Measurements from ENCODE around the gene RELA. TPM values are rescaled to one million over a fixed set of nuclear protein-coding genes. Genes with fewer than 3 reads are reported as not detected.

Gene RELA
- total and polyA plus RNA-seq, 2 donors (not counting 3 experiments of a cell fraction or from before 2014, with no cell fraction given), result 78.7 to 105 TPM

DNA sequence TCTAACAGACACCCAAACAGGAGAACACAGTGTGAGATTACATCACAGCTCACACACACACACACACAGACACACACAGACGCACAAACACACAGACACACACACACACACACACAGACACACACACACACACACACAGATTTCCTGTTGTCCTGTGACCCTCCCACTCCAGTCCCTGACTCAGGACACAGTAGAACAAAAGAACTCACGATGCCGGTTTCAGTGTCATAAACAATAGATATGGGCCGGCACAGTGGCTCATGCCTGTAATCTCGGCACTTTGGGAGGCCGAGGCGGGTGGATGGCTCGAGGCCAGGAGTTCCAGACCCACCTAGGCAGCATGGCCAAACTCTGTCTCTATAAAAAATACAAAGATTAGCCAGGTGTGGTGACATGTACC, 35.5 kb upstream of the RELA start:
- Histone ChIP-seq H3K27ac (ENCODE audit: insufficient read depth, low read depth, low read length) (no peak overlapping the region), H3K4me3 (replicated peaks in 1 of 3; ENCODE audit: insufficient read depth in 1 of 3, low read depth in 1 of 3, low read length in 3 of 3) (no peak overlapping the region), H3K9ac (replicated peaks; ENCODE audit: extremely low read depth, insufficient read depth, low read length) (no peak overlapping the region), H2AFZ (ENCODE audit: low read depth, low read length) (no peak overlapping the region), H3K27me3 (ENCODE audit: control insufficient read depth in 2 of 2, insufficient read depth in 2 of 2, low read length in 2 of 2) (peaks cover 7 to 8% of the 10 kb centered on the region in 2 experiments), H4K20me1 (replicated peaks; ENCODE audit: control insufficient read depth, extremely low read depth, insufficient read depth, low read length) (no peaks in the 10 kb centered on the region), H3K36me3 (ENCODE audit: control insufficient read depth in 2 of 2, extremely low read depth in 1 of 2, insufficient read depth in 2 of 2, low read length in 2 of 2) (no peaks in the 10 kb centered on the region), H3K9me3 (replicated peaks; ENCODE audit: control insufficient read depth, insufficient read depth, low read length) (no peaks in the 10 kb centered on the region), H3K79me2 (ENCODE audit: control insufficient read depth, insufficient read depth, low read length) (no peaks in the 10 kb centered on the region), H3K4me1 (ENCODE audit: control insufficient read depth, extremely low read depth, insufficient read depth, low read length) (peaks cover 9% of the 10 kb centered on the region), H3K4me2 (ENCODE audit: insufficient read depth, low read length) (no peak overlapping the region), H3K9me1 (replicated peaks; ENCODE audit: control insufficient read depth, extremely low read depth, insufficient read depth, low read length) (no peaks in the 10 kb centered on the region)
- intact Hi-C loops (cut with micrococcal nuclease), result no loop called here
- CTCF ChIA-PET, result no interaction called here
- BruUV-seq (replicated peaks), result no TSS peak
- DNase-seq (ENCODE audit: low read depth, low spot score) (peak; percentile 56), FAIRE-seq (peak; percentile 31)
- dilution Hi-C loops (cut with MboI; ENCODE audit: extremely low pct_ligation_motif_present, low sequenced_read_pairs), result no loop called here
- no peak for TF ChIP-seq FOS (IDR thresholded peaks at IDR 0.05; ENCODE audit: borderline replicate concordance, insufficient read depth, low read length)
- TF ChIP-seq, protein P1, sequence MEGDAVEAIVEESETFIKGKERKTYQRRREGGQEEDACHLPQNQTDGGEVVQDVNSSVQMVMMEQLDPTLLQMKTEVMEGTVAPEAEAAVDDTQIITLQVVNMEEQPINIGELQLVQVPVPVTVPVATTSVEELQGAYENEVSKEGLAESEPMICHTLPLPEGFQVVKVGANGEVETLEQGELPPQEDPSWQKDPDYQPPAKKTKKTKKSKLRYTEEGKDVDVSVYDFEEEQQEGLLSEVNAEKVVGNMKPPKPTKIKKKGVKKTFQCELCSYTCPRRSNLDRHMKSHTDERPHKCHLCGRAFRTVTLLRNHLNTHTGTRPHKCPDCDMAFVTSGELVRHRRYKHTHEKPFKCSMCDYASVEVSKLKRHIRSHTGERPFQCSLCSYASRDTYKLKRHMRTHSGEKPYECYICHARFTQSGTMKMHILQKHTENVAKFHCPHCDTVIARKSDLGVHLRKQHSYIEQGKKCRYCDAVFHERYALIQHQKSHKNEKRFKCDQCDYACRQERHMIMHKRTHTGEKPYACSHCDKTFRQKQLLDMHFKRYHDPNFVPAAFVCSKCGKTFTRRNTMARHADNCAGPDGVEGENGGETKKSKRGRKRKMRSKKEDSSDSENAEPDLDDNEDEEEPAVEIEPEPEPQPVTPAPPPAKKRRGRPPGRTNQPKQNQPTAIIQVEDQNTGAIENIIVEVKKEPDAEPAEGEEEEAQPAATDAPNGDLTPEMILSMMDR (IDR thresholded peaks at IDR 0.05; ENCODE audit: extremely low read depth in 1 of 2, insufficient read depth in 1 of 2, low read depth in 1 of 2, low read length in 2 of 2), result no peak
- TF ChIP-seq JUN (IDR thresholded peaks at IDR 0.05; ENCODE audit: borderline replicate concordance, insufficient read depth, insufficient read length, low read depth), result no peak
- TF ChIP-seq, protein P2, sequence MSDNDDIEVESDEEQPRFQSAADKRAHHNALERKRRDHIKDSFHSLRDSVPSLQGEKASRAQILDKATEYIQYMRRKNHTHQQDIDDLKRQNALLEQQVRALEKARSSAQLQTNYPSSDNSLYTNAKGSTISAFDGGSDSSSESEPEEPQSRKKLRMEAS (IDR thresholded peaks at IDR 0.05; ENCODE audit: insufficient read depth, insufficient read length), result no peak
- TF ChIP-seq EZH2 (IDR thresholded peaks at IDR 0.05; ENCODE audit: borderline replicate concordance, low read depth, low read length, severe bottlenecking), result no peak
- TF ChIP-seq MYC (IDR thresholded peaks at IDR 0.05; ENCODE audit: low read depth, low read length), result no peak
- no peak for TF ChIP-seq POLR2AphosphoS5 (IDR thresholded peaks at IDR 0.05; ENCODE audit: insufficient read depth, low read depth, low read length)
- no peak for TF ChIP-seq GATA2 (IDR thresholded peaks at IDR 0.05; ENCODE audit: insufficient read depth, insufficient read length, low read depth, low read length)
- POLR2A ChIA-PET, result no interaction called here

All from endothelial cell of umbilical vein (primary cell).